Activated naive CD4-positive, alpha-beta T cell (primary cell): Measurements from ENCODE around the gene KRT71.

Source experiments
- DNase-seq, 4 experiments: peaks; one replicate each; lab custom pipeline; 2025; lab: John Stamatoyannopoulos, UW

The KRT71 gene

DNA sequence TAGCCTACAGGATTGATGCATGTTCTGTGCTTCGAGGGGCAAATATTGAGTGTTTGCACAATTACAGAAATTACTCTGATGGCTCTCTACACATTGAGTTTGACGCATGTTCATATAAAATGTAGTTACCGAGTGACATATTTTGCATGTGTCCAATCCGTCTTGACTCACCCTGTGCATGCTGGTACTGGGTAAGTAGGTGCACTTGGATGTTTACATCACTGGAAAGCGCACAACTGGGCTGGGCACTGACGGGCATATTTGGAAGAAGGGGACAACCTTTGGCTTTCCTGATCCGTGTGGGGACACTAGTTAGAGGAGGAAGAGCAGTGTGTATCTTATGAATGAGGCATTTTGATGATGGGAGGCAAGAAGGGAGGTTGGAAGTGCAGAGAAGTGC lies 55.0 kb downstream of the KRT71 start:
- DNase-seq, result no peak

- no peak for DNase-seq
Measured at GRCh38 chr12:52496590-52497071, 56.3 kb downstream of the KRT71 start.

- DNase-seq, result no peak
Measured at GRCh38 chr12:52496054-52496453, 56.9 kb downstream of the KRT71 start.

DNA sequence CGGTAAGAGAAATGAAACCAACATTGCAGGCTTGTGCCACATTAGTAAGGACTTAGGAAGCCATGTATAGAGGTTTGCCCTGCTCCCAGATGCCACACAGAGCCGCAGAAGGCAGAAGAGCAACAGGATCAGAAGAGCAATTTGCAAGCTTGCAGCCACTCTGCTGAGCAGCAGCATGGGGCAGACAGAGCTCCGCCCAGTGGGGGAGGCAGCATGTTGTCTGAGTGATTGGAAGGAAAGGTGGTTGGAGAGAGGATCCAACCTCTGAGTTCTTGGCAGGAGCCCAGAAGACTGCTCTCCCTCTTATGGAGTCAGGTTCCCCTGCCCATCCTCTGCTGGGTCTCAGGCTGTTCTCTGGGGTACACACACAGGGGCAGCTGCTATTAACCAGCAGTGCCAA lies 57.6 kb downstream of the KRT71 start:
- no peak for DNase-seq

DNA sequence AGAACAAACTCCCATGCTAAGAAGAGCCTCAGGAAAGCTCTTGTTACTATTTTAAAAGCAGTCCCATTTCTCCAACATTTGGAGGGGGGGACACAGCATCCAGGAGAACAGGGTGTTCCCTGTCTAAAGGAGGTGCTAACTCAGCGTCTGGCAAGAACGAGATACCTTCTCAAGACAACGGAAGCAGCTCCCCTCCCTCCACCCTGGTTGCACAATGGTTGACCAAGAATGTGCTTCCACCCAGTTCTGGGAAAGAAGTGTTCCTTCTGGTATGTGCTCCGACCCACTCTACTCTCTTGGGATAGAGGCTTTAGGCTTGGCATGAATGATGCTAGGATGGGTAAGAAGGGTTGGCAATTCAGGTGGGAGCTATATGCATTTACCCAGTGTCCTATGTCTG lies 58.4 kb downstream of the KRT71 start:
- DNase-seq, result no peak

DNA sequence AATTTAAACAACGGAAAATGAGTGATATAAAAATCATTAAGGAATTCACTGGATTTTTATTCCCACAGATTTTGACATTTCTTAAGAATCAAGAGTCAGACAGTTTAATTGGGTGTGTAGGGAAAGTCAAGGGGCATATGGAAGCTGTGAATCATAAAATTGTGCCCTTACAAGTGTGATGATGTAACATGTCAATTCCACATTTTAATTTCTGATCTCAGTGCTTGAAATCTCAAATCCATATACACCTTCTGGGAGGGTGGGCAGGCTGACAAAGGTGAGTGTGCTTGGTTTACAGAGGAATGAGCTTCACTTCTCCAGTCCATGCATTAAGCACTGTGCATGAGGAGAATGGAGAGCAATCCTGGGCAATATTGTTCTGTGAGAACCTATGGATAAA lies 58.8 kb downstream of the KRT71 start:
- no peak for DNase-seq
